GM19043 (cell line): ENCODE results near the gene CA6.
"Not testable (repeated sequence)": the region's sequence is repeated elsewhere in the genome, so short reads cannot be mapped to it uniquely, and the experiment has no call there.

Source experiments
- ATAC-seq: cut with Tn5 transposase; IDR thresholded peaks from one replicate; pipeline ENCODE4 v1.9.1; 2021; ENCODE audit warnings: low read depth; ENCODE audit not compliant: unreplicated experiment

Gene CA6

GRCh38 chr1:9004031-9004699, 58.5 kb downstream of the CA6 start:
- ATAC-seq = no peak

- no peak for ATAC-seq
Measured at GRCh38 chr1:9004700-9005394, 59.2 kb downstream of the CA6 start.

GRCh38 chr1:9005395-9005708, 59.7 kb downstream of the CA6 start:
- no peak for ATAC-seq

- no peak for ATAC-seq
Measured at GRCh38 chr1:9006956-9007615, 61.4 kb downstream of the CA6 start.

GRCh38 chr1:9008236-9008635, 62.6 kb downstream of the CA6 start:
- ATAC-seq = no peak

GRCh38 chr1:9009438-9010370, 64.0 kb downstream of the CA6 start:
- ATAC-seq = no peak

GRCh38 chr1:9010781-9011323, 65.2 kb downstream of the CA6 start:
- ATAC-seq = peak; percentile 37

GRCh38 chr1:9013819-9014218, 68.2 kb downstream of the CA6 start:
- no peak for ATAC-seq

- ATAC-seq = no peak
Measured at GRCh38 chr1:9014475-9015375, 69.1 kb downstream of the CA6 start.

- no peak for ATAC-seq
Measured at GRCh38 chr1:9016455-9016854, 70.8 kb downstream of the CA6 start.

GRCh38 chr1:9018333-9018732, 72.7 kb downstream of the CA6 start:
- no peak for ATAC-seq

GRCh38 chr1:9019896-9020295, 74.2 kb downstream of the CA6 start:
- ATAC-seq = no peak

GRCh38 chr1:9020305-9020704, 74.6 kb downstream of the CA6 start:
- no peak for ATAC-seq

GRCh38 chr1:9022026-9022738, 76.5 kb downstream of the CA6 start:
- not testable (repeated sequence) for ATAC-seq

GRCh38 chr1:9022773-9023172, 77.1 kb downstream of the CA6 start:
- no peak for ATAC-seq
